Suprapubic skin (tissue), 3 donors: ENCODE measurements around the gene MT1X.

Source experiments
- EP300 ChIP-seq: sonication (generic); formaldehyde crosslinking; IDR thresholded peaks from one replicate; pipeline ENCODE4 v1.6.1; 2017; ENCODE audit warnings: antibody characterized with exemption
- TF ChIP-seq, protein P1 (sequence below), 2 donors: fragments of 200-600 bp in 1 of 2; fragments of 450-650 bp in 1 of 2; sonication (generic) in 1 of 2; IDR thresholded peaks; one replicate each; pipeline ENCODE4 v1.5.1; 2016 to 2019; ENCODE audit warnings: antibody characterized with exemption in 2 of 2, mild to moderate bottlenecking in 1 of 2, moderate library complexity in 1 of 2

DNA sequence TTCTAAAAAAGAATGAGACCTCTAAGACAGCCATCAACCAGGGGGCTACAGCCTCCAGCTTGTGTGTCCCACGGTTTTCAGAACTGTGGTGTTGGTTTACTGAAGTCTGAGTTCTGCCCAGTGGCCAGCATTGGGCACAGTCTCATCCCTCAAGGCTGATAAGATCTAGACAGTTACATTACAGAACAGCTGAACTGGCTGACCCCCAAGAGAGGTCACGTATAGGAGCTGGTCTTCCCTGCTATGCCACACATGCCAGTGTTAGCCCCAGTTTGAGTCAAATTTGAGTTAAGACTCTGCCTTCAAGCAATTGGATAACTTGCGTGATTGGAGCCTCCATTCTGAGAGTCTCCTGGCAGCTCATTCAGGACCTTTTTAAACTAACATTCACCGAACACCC is 32.9 kb downstream of the MT1X start:
- TF ChIP-seq, protein P1, sequence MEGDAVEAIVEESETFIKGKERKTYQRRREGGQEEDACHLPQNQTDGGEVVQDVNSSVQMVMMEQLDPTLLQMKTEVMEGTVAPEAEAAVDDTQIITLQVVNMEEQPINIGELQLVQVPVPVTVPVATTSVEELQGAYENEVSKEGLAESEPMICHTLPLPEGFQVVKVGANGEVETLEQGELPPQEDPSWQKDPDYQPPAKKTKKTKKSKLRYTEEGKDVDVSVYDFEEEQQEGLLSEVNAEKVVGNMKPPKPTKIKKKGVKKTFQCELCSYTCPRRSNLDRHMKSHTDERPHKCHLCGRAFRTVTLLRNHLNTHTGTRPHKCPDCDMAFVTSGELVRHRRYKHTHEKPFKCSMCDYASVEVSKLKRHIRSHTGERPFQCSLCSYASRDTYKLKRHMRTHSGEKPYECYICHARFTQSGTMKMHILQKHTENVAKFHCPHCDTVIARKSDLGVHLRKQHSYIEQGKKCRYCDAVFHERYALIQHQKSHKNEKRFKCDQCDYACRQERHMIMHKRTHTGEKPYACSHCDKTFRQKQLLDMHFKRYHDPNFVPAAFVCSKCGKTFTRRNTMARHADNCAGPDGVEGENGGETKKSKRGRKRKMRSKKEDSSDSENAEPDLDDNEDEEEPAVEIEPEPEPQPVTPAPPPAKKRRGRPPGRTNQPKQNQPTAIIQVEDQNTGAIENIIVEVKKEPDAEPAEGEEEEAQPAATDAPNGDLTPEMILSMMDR (IDR thresholded peaks at IDR 0.05): no peak
- TF ChIP-seq EP300: no peak
